Activated gamma-delta T cell treated with anti-CD3 and anti-CD28 coated beads, Interleukin-2, amount 50 U/mL, for 16 hours (primary cell): ENCODE results near the gene MFSD6L.

ENCODE experiments used
- DNase-seq: peaks from one replicate; pipeline ENCODE4 v3.0.0-alpha.2; 2020; ENCODE audit warnings: low read depth

MFSD6L gene

DNA sequence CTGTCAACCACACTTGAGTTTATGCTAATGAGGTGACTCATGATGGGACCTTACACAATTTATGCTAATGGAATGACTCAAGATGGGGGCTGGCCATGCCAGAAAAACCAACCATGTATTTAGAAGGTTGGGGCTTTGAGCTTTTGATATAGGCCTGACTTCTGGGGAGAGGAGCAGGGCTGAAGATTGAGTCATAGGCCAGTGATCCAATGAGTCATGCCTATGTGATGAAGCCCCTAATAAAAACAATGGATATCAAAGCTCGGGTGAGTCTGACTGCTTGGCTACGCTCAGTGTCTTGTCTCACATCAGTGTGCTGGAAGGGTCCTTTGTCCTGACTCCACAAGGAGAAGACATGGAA lies 7.3 kb downstream of the MFSD6L start:
- no peak for DNase-seq

DNA sequence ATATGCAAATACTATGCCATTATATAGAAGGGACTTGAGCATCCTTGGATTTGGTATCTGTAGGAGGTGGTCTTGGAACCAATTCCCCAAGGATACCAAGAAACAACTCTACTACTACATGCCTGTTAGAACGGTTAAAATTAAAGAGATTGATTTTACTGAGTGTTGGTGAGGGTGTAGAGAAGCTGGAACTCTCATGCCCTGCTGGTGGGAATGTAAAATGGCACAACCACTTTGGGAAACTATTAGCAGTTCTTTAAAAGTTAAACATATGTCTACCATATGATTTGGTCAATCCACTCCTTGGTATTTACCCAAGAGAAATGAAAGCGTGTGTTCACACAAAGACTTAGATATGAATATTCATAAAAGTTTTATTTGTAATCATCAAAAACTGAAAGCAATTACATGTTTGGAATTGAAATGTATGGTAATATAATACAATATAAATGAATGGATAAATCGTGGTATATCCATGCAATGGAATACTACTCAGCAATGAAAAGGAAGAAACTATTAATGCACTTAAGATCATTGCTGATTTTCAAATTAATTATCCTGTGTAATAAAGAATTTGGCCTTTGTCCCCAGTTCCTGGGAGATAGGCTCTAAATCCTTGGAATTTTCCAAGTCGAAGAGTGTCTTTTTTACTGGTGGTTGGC lies 7.8 kb downstream of the MFSD6L start:
- DNase-seq: no peak

DNA sequence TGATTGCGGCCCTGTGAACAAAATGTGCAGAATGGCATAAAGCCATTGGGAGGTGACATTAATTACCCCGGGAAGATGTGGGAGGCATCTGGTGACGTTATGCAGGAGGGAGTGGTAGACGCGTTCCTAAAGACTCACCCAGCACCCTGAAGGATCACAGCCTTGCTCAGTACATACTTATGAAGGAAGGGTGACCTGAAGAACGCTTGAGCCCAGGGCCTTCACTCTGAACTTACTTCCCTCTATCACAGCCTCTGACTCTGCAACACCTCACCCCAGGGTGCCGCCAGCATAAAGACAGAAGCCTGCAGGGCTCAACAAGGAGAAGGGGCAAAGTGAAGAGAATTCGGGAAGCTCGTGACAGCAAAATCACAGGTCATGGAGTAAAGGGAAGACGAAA lies 9.4 kb downstream of the MFSD6L start:
- DNase-seq: no peak

DNA sequence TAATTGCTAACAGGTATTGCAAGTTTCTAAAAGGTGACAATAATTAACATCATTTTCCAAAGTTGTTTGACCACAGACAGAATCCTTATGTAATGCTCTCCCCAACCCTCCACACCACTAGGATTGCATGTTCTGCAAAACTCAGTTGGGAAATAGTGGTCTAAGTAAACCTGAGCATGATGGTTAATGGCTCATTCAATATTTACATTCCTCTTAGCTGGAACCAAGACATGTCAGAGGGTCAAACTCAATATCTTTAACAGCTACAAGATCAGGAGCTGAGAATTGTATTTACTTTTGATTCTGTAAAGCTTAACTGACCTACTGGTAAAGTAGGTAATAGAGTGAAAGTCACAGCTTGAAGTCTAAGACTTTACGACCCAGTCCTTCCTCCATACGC lies 10.2 kb downstream of the MFSD6L start:
- no peak for DNase-seq

DNA sequence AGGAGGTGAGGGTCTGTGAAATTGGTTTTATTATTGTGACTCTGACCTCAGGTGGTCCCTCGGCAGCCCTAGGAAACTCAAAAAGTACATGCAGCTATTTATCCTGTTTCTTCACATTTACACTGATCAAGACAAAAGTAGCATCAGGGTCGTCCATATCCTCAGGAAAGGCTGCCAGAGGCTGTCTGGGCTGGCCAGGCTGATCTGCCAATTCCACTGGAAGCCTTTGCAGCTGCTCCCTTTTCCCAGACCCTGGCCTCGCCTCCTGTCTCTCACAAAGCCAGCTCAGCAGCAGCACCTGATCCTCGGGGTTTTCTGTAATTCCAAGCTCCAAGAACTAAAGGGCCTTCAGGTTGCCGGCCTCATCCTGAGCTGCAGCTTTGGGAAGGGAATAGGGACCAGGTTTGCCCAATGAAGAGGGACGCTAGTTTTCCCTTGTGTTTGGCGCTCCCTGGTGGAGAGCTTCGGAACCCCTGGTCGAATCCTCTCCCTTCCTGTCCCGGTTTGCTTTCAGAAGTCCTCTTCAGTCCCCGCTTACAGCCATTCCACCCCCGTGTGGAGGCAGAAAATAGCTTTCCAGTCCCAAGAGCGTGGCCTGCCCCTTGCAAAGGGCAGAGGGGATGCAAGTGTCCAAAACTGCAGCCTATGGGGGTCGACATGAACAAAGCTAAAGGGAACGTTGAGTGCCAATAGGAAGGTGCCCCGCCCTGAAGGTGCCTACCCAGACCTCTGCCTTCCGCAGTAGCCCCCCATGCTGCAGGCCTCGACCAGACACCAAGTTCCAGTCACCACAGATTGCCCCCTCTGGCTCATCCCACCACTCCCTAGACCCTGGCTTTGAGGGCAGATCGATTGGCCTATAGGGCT lies 13.4 kb downstream of the MFSD6L start:
- DNase-seq: peak; percentile 54

DNA sequence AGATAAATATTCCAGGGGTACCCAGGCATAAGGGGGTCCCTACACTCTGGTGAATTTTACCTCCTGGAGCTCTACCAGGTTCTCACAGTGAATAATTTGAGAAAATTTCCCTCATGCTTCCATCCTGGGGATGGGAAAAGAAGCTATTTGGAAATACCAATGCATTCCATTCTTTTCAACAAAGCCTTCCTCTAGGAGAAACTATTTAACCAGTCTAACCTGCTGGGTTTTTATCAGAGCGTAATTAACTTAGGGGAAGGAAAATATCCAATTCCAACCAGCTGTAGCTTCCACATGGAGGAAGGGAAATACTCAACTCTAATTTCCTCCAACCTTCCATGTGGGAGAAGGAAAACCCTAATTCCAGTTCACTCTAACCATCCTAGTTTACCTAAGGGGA lies 17.0 kb downstream of the MFSD6L start:
- no peak for DNase-seq

DNA sequence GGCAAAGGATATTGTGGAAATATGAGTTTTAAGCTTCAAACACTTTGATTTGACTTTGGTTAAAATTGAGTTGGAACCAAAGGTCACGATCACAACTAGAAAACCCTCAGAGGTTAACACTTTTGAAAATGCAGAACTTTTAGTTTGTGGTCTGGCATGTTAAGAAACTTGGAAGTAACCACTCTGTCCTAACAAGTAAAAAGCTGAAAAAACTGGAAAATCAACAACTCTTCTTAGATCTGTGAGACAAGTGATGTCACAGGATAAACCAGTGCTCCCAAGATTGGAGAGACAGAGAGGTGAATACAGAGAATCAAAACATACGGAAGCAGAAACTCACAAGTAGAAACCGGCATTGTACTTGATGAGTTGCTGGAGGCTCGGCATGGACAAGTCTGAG lies 17.4 kb downstream of the MFSD6L start:
- no peak for DNase-seq

DNA sequence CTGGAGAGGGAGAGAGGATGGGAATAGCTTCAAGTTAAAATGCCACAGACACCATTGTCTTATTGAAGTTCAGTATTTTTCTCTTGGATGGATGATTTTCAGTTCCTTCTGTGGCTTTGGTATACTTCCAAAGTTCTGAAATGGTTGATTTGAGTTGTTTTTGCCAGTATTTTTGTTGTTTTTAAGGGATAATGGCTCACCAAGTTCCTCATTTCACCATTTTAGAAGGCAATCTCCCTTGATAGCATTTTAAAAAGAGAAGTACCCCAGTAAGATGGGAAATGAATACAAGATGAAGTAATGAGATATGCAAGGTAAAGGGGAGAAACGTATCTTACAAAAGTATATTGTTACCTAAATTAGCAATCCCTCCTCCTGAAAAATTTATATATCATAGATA lies 22.3 kb downstream of the MFSD6L start:
- no peak for DNase-seq

DNA sequence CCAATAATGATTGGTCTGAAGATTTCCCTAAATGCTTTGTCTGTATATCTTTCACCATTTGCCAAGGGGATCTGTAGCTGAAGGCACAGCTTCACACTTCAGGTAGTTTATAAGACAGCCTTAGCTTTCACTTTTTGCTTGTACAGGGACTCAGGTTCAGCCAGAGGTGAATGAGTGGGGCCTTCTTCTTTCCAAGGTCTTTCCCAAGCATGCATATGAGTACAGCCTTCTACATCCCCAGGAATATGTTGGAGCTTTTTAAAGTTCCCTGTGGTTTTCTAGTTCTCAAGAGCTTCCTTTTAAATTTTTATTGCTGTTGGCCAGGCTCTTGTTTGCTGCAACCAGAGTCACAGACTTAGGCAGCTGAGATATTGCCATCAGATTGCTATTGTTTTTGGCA lies 22.9 kb downstream of the MFSD6L start:
- DNase-seq: no peak

DNA sequence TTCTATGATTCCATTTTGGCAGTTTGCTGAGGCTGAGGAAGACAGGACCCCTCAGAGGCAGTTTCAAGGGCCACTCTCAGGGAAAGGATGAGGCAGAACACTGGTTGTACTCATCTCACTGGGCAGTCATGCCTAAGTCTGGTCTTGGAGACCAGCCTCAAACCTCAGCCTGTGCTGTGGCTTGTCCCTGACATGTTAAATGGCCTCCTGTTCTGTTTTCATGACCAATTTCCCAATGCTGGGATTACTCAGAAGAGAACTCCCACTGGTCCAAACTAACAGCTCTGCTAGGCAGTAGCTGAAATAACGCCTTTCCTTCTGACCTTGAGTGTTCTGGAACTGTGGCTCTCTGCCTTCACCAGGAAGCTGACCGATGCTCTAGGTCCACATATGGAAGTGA lies 32.4 kb downstream of the MFSD6L start:
- DNase-seq: no peak

DNA sequence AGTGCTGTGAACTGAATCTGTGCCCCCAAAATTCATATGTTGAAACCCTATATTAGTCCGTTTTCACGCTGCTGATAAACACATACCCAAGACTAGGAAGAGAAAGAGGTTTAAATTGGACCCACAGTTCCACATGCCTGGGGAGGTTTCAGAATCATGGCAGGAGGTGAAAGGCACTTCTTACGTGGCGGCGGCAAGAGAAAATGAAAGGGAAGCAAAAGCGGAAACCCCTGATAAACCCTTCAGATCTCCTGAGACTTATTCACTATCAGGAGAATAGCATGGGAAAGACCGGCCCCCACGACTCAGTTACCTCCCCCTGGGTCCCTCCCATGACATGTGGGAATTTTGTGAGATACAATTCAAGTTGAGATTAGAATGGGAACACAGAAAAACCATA lies 37.2 kb downstream of the MFSD6L start:
- DNase-seq: no peak

DNA sequence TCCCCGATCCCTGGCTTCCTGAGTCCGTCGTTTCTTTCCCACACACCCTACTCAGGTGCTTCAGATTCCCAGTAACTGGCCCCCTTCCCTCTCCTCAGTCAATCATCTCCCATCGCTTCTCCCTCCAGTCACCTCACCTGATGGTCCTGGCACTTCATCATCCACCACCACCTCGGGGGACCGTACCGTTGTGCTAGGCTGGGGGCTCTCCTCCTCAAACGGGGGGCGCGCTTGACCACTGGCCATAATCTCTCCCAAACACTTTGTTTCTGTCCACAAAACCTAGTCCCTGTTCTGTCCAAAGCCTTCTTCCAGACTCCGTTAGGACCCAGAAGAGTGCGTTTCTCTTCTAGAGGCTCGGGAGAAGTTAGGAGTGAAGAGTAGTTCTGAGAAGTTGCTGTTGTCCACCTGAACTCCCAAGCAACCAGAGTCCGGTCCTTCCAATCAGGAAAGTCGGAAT lies 41.0 kb downstream of the MFSD6L start, which contains the start of gene SPDYE4:
Gene SPDYE4, minus strand, starts transcription at position 410 of the 460 bp plus-strand sequence. Its CDS starts 164 bp downstream, at position 246.
- DNase-seq: no peak

DNA sequence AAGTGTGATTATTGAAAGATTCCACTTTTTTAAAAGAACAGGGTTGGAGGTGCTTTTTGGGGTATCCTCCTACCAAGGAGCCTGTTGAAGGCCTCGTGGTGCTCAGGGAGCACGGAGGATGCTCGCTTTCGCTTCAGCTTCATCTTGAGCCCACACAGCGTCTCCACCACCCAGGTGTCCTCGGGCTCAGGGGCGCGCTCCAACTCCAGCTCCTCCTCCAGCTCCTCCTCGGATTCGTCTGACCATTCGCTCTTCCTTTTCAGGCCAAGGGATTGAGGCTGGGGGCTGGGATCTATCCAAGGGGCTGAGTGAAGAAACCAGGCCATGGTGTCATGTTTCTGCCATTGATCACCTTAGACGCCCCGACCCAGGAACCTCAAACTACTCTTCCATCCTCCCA lies 42.0 kb downstream of the MFSD6L start:
- DNase-seq: no peak

DNA sequence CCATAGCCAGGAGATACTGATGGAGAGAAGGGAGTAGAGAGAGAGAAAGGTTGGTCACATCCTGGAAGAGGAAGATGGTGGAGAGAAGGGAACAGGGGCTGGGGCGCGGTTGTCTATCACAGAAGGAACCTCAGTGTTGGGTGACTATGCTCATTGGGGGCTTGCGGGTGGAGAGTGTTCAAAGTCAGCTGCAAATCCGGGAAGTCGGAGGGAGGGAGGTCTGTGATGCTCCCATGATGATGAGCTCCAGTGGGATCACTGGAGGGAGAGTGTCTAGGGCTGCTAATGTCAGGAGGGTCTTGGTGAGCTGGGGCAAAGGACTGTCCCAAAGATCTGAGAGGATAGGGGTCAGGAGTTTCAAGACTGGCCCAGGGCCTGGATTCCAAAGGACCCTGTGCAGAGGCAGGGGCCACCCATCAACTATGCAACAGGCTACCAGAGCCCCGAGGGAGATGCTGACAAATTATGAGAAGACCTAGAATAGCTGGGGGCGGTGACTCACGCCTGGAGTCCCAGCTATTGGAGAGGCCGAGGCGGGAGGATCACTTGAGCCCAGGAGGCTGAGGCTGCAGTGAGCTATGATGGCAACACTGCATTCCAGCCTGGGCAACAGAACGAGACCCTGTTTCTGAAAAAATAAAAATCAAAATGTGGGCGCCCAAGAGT lies 43.4 kb downstream of the MFSD6L start:
- no peak for DNase-seq

DNA sequence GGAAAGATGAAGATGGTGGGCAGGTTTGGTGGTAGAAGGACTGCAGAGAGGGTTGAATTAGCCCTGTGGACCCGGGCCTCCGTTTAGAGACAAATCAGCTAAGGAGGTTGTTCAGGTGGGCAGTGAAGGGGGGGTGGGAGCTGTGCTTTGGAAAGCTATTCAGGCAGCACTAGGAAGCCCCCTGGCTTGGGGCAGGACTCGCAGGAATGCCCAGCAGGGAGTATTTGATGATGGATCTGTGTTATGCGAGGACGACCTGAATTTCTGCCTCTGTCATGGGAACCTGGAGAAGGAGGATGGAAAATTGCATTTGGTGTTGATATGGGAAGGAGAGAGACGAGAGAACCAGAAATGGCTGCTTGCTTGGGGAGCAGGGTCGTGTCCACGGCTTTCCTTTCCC lies 44.3 kb downstream of the MFSD6L start:
- DNase-seq: no peak

DNA sequence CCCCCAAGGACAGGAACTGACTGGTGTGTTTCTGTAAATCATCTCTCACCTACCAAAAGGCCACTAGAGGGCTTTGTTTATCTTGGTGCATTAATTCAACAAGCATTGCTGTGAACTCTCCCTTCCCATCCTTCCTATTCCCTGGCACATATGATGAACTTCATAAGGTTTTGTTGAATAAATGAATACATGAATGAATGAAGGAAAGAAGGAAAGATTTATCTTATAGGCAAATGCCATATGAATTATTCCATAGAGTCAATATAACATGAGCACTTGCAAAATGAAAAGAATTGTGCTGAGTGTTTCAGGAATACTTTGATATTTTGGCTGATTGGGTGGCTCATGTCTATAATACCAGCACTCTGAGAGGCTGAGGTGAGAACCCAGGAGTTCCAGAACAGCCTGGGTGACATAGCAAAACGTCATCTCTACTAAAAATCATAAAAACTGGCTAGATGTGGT lies 45.2 kb downstream of the MFSD6L start:
- DNase-seq: no peak

DNA sequence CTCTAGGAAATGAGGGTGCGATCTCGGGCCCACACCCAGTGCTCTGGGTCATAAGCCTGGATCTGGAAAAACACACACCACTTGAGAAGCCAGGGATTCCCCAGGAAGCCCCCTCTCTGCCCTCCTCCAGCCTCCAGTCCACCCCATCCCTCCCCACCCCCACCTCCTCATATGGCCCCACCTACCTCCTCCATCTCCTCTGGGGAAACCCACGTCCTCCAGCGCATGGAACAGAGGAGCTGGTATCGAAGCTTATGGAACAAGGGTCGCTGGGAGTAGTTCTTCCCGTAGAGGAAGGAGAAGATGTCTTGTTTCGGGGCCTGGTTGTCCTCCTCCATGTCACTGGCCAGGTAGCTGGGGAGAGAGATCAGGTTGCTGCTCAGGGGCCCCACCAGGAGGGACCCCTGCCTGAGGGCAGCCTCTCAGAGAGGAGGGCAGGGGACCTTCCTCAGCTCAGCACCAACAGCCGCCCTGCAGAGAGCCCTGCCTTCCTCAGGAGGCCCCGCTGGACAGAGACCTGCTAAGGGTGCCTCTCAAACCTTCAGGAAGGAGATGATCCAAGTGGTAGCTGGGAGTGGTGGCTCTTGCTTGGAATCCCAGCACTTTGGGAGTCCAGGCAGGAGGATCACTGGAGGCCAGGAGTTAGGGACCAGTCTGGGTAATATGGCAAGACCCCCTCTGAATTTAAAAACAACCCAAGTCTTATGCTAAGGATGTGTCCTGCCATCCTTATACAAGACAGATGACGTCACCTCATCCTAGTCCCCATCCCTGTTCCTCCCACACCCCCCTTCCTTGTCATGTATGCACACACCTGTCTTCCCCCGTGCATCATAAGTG lies 45.8 kb downstream of the MFSD6L start:
- DNase-seq: no peak

DNA sequence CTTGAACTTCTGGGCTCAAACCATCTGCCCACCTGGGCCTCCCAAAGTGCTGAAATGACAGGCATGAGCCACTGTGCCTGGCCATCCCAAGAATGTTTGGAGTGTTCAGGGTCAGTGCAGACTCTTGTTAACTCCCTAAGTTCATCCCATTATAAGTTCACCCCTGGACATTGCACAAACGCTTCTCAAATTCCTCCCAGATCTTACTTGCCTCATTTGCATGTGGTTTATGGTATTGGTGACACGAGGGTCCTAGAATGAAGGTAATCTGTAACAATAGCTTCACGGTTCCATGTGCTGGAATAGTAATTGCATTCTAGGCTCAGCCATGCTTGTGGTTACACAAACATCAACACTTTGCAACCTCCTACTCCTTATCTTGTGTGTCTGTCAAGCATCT lies 49.5 kb downstream of the MFSD6L start:
- no peak for DNase-seq

DNA sequence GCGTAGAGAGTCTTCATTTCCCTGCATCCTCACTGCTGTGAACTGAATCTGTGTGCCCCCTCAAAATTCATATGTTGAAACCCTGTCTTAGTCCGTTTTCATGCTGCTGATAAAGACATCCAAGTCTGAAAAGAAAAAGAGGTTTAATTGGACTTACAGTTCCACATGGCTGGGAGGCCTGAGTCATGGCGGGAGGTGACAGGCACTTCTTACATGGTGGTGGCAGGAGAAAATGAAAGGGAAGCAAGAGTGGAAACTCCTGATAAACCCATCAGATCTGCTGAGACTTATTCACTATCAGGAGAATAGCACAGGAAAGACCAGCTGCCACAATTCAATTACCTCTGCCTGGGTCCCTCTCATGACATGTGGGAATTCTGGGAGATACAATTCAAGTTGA lies 51.4 kb downstream of the MFSD6L start:
- no peak for DNase-seq
